NCI-H1417 (cell line): Measurements from ENCODE around the gene RBM17.
"Not testable (repeated sequence)": the region's sequence is repeated elsewhere in the genome, so short reads cannot be mapped to it uniquely, and the experiment has no call there.

Experiments
- DNase-seq, 3 experiments: peaks; one replicate each; lab custom pipeline; 2025; lab: John Stamatoyannopoulos, UW

Gene RBM17

DNA sequence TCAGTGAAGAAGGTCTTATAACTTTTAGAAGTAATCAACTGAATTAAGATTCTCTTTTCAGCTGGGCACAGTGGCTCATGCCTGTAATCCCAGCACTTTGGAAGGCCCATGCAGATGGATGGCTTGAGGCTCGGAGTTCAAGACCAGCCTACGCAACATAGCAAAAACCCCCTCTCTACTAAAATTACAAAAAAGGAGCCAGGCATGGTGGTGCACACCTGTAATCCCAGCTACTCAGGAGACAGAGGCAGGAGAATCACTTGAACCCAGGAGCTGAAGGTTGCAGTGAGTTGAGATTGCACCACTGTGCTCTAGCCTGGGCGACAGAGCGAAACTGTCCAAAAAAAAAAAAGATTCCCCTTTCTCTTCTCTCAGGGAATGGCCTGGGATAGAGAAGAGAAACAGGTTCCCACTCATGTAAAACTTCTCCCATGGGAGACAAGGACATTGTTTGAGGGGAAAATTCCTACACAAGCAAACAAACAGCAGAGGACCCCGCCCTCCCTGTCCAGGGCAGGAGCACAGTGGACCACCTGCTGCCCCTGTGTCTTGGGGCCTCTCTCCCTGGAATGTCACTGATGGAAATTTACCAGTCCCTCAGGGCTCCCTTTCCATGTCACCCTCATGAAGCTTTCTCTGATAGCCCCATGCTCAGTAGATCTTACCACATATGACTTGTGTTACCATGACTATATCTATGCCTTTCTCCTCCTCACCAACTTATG is 32.3 kb upstream of the RBM17 start:
- no peak for DNase-seq

DNA sequence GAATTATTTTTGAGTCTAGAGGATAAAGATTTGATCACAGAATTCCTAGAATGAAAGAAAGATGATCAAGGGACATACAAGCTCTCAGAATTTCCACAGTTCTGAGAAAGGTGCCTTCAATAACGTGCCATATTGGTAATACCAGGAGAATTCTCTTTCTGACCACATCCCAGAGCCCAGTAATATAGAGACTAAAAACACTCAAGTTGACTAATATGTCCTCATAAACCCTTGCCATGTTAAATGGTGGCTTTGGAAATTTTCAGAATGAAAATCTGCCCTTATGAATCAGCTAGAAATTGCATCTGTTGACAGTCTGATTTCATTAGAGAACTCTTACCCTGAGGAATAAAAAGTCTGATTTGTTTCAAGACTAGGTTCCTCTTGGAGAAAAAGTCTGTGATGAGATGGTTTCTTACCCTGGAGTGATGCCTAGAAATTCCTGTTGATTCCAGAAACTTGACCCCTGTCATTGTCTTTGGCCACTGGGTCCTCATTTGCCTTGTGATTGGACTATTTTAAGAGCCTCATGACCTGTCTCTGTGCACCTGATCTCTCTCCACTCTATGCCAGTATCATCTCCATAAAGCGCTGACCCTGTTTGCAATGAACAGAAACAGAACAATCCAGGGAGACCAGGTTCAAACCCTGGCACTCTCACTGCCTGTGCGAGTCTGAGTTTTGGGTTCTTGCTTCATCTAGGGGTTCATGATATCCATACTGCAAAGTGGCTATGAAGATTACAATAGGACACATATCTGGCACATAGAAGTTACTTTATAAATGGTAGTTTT is 30.0 kb upstream of the RBM17 start:
- DNase-seq = no peak

DNA sequence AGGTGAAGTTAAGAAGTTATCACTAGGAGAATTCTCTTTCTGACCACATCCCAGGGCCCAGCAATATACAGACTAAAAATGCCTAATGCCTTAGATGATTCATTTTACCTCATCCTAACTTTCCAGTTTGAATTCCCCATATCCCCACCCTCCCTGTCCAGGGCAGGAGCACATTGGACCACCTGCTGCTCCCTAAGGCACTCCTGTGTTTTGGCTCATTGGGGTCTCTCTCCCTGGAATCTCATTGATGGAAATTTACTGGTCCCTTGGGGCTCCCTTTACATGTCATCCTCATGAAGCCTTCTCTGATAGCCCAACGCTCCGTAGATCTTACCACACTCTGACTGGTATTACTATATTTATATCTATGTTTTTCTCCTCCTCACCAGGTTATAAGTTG is 29.3 kb upstream of the RBM17 start:
- no peak for DNase-seq

DNA sequence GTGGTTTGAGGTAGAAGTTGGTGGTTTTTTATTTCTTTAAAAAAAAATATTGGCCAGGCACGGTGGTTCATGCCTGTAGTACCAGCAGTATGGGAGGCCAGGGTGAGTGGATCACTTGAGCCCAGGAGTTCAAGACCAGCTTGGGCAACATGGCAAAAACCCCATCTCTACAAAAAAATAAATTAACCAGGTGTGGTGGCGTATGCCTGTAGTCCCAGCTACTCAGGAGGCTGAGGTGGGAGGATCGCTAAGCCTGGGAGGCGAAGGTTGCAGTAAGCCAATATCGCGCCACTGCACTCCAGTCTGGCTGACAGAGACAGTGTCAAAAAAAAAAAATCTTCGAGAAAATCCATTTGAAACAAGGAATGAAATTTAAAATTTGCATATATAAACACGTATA is 27.8 kb upstream of the RBM17 start:
- no peak for DNase-seq

DNA sequence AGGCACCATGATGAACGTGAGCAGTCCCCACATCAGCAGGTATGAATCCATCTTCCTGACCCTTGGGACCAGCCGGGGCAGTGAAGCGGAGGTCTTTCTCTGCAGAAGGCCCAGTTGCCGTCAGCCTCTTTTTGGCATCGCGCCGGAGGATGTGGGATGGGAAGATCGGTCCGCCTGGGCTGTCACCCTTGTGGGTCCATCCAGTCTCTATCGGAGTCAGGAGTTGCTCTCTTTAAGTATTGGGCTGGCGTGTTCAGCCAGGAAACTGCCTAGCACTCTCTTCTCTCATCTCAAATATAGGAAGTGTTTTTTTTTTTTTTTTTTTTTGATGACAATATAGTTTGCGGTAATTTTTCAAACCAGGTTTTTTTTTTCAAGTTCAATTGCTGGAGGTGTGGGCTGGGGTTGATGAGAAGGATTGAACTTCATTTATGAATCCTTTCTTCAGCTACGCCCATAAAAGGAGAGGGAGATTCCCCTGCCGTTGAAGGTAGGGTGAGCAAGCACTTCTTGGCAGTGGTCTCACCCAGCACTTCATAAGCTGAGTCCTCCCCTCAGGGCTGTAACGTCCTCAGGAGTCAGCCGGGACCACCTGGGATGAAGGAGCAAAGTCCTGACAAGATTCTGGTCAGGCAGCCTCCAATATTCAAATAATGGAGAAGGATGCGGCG is 26.6 kb upstream of the RBM17 start, which contains the start of gene IL2RA:
Gene IL2RA (minus strand): TSS at position 267 of the 671 bp plus-strand sequence. CDS start 216 bp downstream, at position 51.
- no peak for DNase-seq

DNA sequence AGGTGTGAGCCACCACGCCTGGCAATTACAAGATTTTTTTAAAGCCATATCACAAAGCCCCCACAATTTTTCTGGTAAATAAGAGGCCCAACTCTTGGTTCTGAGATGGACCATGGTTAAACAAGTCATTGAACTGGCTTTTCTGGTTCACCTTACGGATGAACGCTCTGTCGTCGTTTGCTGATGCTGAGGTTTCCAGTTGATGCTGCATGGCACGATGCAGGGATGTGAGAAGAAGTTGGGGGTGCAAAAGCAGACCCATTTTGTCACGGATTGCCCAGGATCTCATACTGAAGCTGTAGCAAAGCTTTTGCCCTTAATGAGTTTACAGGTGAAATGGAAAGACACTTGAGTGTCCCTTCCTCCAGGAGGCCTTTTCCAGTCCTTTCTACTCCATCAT is 24.7 kb upstream of the RBM17 start:
- no peak for DNase-seq

DNA sequence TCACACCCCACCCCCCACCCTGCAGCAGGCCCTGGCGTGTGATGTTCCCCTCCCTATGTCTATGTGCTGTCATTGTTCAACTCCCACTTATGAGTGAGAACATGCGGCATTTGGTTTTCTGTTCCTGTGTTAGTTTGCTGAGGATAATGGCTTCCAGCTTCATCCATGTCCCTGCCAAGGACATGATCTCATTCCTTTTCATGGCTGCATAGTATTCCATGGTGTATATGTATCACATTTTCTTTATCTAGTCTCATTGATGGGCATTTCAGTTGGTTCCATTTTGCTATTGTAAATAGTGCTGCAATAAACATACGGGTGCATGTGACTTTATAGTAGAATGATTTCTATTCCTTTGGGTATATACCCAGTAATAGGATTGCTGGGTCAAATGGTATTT is 24.1 kb upstream of the RBM17 start:
- not testable (repeated sequence) for DNase-seq

DNA sequence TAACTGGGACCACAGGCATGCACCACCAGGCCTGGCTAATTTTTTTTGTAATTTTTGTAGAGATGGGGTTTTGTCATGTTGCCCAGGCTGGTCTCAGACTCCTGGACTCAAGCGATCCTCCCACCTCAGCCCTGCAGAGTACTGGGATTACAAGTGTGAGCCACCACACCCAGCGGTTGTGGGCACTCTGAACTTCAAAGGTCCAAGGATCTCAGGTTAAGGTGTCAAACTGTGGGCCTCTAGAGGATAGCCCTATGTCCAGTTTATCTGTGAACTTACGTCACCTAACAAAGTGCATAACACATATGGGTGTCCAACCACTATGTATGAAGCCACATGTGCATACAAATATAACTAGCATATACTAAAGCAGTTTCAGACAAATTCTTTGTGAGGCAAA is 23.4 kb upstream of the RBM17 start:
- DNase-seq = no peak

DNA sequence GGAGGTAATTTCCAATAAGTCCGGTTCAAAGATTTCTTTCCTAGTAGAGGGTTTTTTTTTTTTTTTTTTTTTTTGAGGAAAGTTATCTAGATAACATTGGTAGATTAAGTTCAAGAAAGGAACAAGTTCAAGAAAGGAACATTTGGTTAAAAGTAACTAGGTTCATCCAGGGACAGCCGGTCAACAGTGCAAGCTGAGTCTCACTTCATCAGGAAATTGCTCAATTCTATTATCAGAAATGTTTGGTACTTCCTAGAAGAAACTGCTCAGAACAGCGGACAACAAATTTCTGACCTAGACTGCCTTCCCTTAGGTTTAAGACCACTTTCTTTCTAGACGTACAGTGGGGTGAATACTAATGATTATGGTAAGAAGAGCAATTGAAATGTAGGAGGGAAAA is 23.0 kb upstream of the RBM17 start:
- no peak for DNase-seq

DNA sequence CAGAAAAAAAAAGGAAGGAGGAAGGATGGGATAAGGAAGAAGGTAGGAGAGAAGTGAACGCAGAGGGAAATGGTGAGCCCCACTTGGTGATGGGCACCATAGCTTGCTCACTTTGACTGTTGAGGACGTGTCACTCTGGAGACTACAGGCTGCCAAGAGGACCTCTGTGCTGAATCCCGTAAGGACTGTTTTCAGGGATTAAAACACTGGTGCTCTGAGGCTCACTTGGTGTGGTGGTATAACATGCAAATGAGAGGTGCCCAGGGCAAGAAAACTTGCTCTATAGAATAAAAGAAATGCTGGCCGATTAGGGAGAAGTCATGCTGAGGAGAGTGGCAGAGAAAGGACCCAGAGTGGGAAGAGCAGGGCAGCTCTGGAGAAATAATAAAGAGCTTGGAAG is 21.4 kb upstream of the RBM17 start:
- DNase-seq = no peak

DNA sequence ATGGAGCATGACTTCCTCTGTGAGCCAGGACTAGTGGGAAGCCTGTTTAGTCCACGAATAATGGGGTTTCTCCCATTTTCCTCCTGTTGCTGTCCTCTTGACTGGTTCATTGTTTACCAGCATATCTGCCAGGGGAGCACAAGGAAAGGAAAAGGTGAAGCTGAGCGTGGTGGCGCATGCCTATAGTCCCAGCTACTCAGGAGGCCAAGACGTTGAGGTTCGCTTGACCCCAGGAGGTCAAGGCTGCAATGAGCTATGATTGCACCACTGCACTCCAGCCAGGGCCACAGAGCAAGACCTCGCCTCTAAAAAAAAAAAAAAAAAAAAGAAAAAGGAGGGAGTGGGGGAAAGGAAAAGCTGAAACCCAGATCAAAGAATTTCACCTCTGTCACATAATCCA is 20.8 kb upstream of the RBM17 start:
- no peak for DNase-seq

DNA sequence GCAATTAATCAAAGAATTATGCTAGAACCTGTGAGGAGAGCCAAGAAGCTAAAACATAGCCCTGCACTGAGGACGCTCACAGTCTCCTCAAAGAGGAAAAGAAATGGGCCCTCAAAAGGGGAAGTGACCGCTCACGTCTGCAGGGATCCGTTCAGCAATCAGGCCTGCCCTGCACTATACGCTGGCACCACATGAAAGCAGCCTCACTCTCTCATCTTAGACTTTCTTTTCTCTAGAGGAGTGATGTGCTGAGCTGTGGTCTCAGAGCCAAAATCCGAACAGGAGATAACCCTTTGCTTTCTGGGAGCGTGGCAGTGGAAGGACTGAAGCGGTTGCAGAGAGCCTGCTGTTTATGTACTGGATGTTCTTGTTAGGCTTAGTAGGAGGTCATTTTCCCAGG is 20.4 kb upstream of the RBM17 start:
- no peak for DNase-seq

DNA sequence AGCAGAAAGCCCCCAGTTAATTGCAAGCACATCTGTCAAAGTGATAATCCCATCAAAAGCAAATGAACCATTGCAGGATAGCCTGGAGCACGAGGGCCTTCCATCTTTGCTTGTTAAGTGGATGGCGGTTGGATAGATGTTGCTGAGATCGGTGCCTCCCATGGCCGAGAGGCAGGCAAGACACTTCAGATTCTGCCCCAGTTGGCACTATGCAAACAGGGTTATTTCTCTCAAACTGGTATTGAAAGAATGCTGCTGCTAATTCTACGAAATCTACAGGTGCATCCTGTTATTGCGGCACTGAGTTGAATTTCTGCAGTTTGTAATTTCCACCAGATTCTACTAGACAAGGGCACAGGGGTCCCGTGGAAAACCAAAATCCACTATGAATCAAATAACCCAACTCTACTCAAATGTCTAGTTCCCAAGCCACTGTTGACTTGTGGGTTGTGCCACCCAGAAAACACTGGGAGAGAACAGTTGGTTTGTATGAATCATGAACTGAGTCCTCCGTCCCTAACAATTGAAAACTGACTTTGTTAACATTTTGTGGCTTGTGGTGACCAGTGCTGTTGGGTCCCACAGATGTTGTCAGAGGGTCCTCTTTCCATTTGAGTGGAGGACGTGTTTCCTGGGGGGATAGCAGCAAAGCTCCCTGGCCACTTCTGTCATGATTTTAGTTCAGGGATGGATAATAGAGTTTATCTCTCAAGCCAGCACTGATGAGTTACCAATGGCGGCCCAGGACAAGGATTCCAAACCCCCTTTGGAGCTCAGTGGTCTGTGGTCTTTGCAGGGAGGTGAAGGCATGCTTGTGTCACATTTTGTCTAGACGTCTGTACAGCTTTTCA is 19.5 kb upstream of the RBM17 start:
- no peak for DNase-seq

DNA sequence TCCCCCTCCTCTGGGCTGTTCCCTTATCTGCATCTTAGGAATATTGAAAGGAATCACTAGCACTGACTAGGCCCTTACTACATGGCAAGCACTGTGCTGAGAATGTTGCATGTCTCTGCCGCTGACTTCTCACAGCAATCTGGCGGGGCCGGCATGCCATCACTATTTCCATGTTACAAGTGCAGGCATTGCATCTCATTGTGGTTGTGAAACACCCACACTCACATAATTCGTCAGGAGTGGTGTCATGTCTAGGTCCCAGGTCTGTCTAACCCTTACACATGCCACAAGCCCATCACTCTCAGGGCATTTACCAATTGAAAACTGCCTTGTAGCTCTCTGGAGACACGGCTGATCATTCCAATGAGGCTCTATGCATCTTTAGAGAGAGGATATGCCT is 18.2 kb upstream of the RBM17 start:
- no peak for DNase-seq

DNA sequence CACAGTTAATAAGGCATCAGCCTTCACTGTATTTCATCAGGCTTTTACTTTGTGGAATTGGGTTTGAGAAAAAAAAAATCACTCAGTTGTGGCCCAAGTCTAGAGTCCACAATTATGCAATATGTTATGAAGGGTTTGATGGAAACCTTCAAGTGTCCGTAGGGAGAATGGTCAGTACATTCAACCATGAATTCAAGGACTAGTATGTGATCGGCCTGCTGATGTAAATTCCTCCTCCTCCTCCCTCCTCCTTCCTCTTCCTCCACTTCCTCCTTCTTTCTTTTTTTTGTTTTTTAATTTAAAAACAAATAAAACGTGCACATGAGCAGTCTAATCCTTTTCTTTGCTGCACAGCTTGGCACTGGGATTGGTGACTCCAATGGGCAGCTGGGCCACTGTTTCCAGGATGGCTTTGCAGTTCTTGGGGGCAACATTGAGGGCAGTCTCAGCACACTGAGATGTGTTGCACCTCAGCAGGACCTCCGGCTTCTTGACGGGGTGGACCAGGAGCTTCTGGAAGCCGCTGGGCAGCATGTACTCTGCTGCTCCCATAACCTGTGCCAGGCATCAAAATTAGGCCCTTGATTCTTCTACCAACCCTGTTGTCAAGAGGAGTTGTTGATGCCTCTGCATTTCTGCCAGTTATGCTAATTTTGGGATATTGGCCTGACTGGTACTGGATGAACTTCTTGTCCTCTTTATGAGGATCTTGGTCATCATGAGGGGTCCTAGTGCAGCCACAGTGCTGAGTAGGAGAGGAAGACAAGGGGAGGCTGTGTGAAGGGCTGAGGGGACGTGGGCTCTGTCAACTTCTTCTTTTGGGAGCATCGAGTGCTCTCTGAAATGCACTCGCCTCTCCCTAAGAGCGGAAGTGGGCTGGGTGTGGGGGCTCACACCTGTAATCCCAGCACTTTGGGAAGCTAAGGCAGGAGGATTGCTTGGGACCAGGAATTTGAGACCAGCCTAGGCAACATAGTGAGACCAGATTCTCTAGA is 17.4 kb upstream of the RBM17 start:
- DNase-seq = no peak

DNA sequence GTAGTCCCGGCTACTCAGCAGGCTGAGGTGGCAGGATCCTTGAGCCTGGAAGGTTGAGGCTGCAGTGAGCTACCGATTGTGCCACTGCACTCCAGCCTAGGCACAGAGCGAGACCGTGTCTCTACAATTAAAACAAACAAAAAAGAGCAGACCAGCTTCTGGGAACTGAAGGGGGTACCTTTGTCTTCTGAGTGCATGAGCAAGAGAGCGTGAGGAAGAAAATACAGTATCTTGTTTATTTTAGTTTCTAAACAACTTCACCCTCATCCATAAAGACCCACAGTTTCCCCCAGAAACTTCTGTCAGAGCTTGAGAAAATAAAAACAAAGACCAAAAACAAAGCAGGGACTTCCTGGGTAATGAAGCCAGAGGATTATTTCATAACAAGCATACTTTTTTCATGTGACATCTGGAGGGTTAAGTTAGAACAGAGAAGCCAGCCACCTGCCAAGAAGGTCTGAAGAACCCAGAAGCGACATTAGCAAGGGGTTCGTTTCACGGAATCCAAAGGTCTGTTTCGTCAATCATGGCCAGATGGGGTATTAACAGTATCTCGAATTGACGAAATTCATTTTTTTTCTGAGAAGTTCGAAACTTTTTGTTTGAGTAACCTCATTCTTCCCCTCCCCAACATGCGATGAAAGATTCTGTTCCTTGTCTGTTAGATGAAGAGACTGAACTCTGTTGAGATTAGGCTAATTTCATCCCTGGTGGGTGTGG is 16.5 kb upstream of the RBM17 start:
- no peak for DNase-seq

DNA sequence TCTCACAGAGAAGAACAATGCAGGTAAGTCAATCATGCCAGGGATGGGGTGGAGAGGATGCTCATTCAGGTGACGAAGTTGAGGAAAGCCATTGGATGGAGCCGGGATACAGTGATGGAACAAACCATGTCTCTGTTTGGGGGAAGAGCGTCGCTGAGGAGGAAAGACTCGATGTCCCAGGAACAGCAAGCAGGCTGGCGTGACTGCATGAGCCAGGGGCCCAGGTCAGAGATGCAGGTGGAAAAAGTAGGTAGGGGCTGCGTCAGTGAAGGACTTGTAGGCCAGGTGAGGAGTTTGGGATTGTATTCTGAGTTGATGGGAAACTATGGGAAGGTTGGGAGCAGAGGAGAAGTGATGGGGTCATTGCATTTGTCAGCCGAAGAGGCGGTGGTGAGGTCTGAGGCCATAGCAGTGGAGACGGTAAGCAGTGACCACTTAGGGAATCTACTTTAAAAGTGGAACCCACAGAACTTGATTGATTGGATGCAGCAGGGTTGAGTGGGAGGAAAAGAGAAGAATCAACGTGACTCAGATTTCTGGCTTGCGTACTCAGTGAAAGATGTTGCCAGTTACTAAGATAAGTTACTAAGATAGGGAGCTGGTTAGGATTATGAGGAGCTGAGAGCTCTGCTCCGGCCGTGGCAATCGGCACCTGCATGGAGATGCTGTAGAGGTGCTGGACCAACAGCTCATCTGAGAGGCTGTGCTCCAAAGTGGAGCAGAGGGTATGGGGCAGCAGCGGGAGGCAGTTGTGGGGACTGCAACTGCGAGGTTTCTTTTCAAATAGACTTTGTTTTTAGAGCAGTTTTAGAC is 14.1 kb upstream of the RBM17 start:
- DNase-seq = no peak

DNA sequence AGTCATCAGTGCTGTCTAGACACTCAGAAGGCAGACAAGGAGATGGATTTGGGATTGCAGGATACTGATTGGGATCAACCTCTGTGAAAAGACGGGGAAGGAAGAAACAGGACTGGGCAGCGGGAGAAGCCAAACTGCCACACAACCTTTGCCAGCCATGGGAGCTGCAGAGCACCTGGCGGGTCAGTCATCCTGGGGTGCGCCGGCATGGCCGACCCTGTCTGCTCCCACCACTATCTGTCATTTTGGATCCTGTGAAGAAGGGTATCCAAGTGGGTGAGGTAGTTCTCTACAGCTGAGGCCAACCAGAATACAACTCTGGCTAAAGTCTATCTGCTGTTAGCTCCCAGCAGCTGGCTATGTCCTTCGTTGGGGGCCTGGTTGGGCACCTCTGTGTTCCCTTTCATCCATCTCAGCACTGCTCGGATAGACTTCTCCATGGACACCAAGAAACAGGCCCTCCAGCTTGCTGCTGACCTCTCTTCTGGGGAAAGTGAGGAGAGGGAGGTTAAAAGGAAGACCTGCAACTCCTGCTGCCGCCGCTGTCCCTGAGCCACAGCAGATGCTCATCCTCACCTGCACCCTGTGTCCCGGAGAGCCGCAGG is 11.7 kb upstream of the RBM17 start:
- no peak for DNase-seq

DNA sequence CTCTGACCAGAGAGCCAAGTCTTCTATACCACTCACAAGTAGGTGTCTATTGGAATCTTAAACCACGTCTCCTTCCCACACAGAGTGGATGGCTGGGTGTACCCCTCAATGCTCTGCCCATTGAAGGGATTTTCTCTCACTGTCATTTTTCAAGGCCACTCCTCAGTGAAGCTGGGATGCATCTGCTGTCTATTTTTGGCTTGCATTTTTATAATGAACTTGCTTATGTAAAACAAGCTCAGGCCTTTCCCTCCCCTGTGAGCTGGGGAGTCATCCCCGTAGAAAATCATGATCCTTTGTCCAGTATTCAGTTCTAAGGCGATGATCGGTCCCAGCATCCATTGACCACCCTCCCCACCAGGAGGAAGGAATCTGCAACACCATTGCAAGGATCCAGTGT is 9.8 kb upstream of the RBM17 start:
- DNase-seq = no peak
